NCI-H524 (cell line): ENCODE data around the gene ALX1.
"Not testable (repeated sequence)": the region's sequence is repeated elsewhere in the genome, so short reads cannot be mapped to it uniquely, and the experiment has no call there.

ENCODE experiments used
- DNase-seq, 2 experiments: peaks; one replicate each; lab custom pipeline; 2025; lab: John Stamatoyannopoulos, UW

The ALX1 gene

DNA sequence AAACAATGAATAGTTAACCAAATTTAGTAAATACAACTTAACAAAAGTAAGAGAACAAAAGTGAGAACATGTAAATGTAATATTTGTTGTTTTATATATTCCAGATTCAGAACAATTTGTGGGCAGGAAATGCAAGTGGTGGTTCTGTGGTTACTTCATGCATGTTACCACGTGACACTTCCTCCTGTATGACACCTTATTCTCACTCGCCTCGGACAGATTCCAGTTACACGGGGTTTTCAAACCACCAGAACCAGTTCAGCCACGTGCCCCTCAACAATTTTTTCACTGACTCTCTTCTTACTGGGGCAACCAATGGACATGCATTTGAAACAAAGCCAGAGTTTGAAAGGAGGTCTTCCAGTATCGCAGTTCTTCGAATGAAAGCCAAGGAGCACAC lies 21.0 kb downstream of the ALX1 start:
- no peak for DNase-seq

DNA sequence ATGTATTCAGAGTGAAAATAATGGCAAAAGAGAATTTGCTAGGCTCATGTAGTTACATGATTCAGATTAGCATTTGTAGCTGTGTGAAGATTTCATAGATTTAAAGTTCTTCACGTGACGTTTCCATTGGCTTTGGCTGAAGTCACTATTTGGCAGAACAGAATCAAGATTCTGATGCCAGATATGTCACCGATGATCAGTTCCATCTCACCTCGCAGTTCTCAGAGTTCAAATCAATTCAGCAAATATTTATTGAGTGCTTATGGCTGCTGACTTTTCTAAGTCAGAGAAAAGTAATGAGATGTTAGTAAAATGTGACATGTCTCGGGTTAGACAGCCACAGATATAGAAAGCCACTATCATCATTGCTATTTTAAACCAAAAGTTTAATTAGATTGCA lies 28.4 kb downstream of the ALX1 start:
- no peak for DNase-seq

- no peak for DNase-seq
Measured at GRCh38 chr12:85309125-85309566, 29.1 kb downstream of the ALX1 start.

DNA sequence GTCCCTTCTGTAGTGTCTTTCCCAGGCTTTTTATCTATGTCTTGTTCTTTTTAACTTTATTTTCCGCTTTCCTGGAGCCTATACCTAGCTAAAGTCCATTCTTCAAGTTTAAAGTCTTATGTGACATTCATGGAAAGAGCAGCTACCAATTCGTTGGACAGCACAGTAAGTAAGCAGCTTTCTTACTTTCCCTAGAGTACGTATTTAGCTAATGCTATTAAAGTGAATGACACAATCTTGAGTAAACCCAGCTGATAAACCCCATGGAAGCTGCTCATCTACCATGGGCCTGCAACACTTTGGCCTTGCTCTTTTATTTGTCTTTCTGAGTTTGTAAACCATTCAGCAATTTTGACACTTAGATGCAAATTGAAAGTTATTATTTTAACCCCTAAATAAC lies 30.0 kb downstream of the ALX1 start:
- no peak for DNase-seq

GRCh38 chr12:85310456-85311076 lies 30.5 kb downstream of the ALX1 start:
- peak in 1 of 2 experiments; percentile 26 for DNase-seq

- not testable (repeated sequence) for DNase-seq
Measured at GRCh38 chr12:85317866-85318636, 38.0 kb downstream of the ALX1 start.

DNA sequence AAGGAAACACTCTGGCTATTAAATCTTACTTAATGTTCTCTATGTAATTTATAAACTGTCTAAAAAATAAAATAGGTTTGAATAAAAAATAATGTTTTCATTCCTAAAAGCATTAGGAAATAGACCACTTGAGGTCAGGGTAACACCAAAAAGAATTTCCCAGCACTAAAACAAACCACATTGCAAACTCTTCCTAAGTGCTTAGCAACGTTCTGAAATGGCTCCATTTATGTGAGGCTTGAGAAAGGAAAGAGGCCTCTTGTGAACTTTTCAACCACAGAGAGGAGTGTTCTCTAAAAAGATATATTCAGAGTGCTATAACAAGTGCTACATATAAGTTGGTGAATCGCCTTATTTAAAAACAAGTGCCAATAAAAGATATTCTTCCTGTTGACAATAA lies 42.7 kb downstream of the ALX1 start:
- DNase-seq: no peak

DNA sequence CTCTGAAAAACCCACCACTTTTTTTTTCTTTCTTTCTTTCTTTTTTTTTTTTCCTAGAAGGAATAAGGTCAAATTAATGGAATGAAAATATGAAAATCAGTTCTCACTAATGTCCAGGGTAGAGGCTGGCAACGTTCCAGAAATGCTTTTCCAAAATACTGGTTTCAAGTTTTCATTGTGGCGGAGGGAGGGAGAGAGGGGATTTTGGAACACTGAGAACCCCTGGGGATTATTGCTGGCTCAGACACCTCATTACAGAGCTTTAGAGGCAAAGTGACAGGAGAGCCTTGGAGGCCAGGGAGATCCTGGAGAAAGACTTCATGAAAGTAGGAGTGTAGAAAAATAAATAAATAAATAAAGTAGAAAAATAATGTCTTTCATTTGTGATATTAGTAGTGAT lies 45.4 kb downstream of the ALX1 start:
- peak; percentile 13 to 48 for DNase-seq

- no peak for DNase-seq
Measured at GRCh38 chr12:85329913-85330312, 49.9 kb downstream of the ALX1 start.

DNA sequence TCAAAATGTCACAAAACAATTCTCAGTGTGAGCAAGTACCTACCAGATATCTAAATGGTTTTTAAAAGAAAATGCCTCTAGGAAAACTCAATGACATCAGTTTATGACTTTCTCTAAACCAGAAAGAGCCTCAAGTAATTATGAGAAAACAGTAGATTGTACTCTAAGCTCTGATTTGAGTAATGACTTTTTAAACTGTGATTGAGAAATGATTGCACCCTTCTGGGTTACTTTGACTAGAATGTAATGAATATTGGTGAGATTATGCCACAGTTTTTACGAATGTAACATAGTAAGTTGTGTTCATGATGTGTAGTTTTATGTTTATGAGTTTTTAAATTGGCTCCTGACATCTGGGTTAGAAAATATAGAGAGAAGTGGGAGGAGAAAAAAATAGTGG lies 68.8 kb downstream of the ALX1 start:
- DNase-seq: no peak

- peak; percentile 60 to 84 for DNase-seq
Measured at GRCh38 chr12:85350356-85350755, 70.3 kb downstream of the ALX1 start.
